NT2/D1 (cell line): ENCODE results near the gene HSPA12B.

Experiments used
- SUZ12 ChIP-seq: IDR thresholded peaks from 2 replicates; pipeline ENCODE4 v1.6.1; 2011; ENCODE audit not compliant: insufficient read length, insufficient read depth; ENCODE audit errors: extremely low read depth
- YY1 ChIP-seq: IDR thresholded peaks from 2 replicates; pipeline ENCODE4 v1.6.1; 2011; ENCODE audit not compliant: insufficient read length, insufficient read depth
- ZNF274 ChIP-seq: IDR thresholded peaks from 2 replicates; pipeline ENCODE4 v1.6.1; 2011; ENCODE audit warnings: mild to moderate bottlenecking, low read depth, low read length

- no peak for TF ChIP-seq ZNF274
- no peak for TF ChIP-seq YY1
- no peak for TF ChIP-seq SUZ12
These were observed 36.1 kb downstream of the HSPA12B start for GRCh38 chr20:3768342-3769130.
